ENCODE measurements around the gene TLK1. TPM values are rescaled to one million over a fixed set of nuclear protein-coding genes. Genes with fewer than 3 reads are reported as not detected.
A peak's percentile ranks its signal among the peaks of the same experiment; 100 is the strongest.
"Not testable (repeated sequence)": the region's sequence is repeated elsewhere in the genome, so short reads cannot be mapped to it uniquely, and the experiment has no call there.

TLK1 gene
- polyA plus RNA-seq, 1 donor from 2014 or later: 33.1 TPM

GRCh38 chr2:171083451-171083850, 77.2 kb downstream of the TLK1 start:
- peak; percentile 49 for TF ChIP-seq POLR2AphosphoS5 (IDR thresholded peaks at IDR 0.05)
- peak; percentile 74 for TF ChIP-seq EP300 (conservative IDR thresholded peaks at IDR 0.05; ENCODE audit: poor library complexity, severe bottlenecking)
- TF ChIP-seq TAF1 (IDR thresholded peaks at IDR 0.05; ENCODE audit: low read depth): no peak
- Histone ChIP-seq H3K4me3 (ENCODE audit: low read length) (no peak overlapping the region), H3K4me2 (ENCODE audit: low read length) (peak overlapping the region; percentile 50), H3K27me3 (ENCODE audit: insufficient read depth, low read depth, low read length) (no peaks in the 10 kb centered on the region), H4K20me1 (ENCODE audit: insufficient read depth) (no peaks in the 10 kb centered on the region), H2AFZ (ENCODE audit: low read depth, low read length) (no peak overlapping the region), H3K27ac (ENCODE audit: low read length) (peak overlapping the region; percentile 17), H3K36me3 (ENCODE audit: insufficient read depth, low read length) (no peaks in the 10 kb centered on the region), H3K79me2 (replicated peaks; ENCODE audit: insufficient read depth, low read length) (peaks cover 14% of the 10 kb centered on the region), H3K9ac (ENCODE audit: low read length) (no peak overlapping the region), H3F3A (ENCODE audit: insufficient read depth, low read length, poor library complexity, severe bottlenecking) (no peaks in the 10 kb centered on the region), H3K9me2 (ENCODE audit: insufficient read depth, low read length) (no peaks in the 10 kb centered on the region), H3K9me3 (ENCODE audit: low read length) (no peaks in the 10 kb centered on the region)

GRCh38 chr2:171081649-171082111, 79.0 kb downstream of the TLK1 start:
- H3K27me3 ChIP-seq (ENCODE audit: insufficient read depth, low read depth, low read length): no peaks in the 10 kb centered on the region

GRCh38 chr2:171080607-171081006, 80.1 kb downstream of the TLK1 start:
- no peak overlapping the region for H3K27ac ChIP-seq (ENCODE audit: low read length)
- TF ChIP-seq REST (IDR thresholded peaks at IDR 0.05; ENCODE audit: borderline replicate concordance) (no peak), EP300 (conservative IDR thresholded peaks at IDR 0.05; ENCODE audit: poor library complexity, severe bottlenecking) (no peak)
- H3K27me3 ChIP-seq (ENCODE audit: insufficient read depth, low read depth, low read length): no peaks in the 10 kb centered on the region
- H2AFZ ChIP-seq (ENCODE audit: low read depth, low read length): no peak overlapping the region
- no peaks in the 10 kb centered on the region for H4K20me1 ChIP-seq (ENCODE audit: insufficient read depth)
- H3K9me2 ChIP-seq (ENCODE audit: insufficient read depth, low read length): no peaks in the 10 kb centered on the region
- no peaks in the 10 kb centered on the region for H3F3A ChIP-seq (ENCODE audit: insufficient read depth, low read length, poor library complexity, severe bottlenecking)
- H3K79me2 ChIP-seq (replicated peaks; ENCODE audit: insufficient read depth, low read length): peaks cover 1% of the 10 kb centered on the region
- H3K9ac ChIP-seq (ENCODE audit: low read length): no peak overlapping the region
- no peaks in the 10 kb centered on the region for H3K36me3 ChIP-seq (ENCODE audit: insufficient read depth, low read length)
- H3K4me3 ChIP-seq (ENCODE audit: low read length): no peak overlapping the region
- no peak overlapping the region for H3K4me2 ChIP-seq (ENCODE audit: low read length)
- no peaks in the 10 kb centered on the region for H3K9me3 ChIP-seq (ENCODE audit: low read length)

More at GRCh38 chr2:171081649-171082111, 79.0 kb downstream of the TLK1 start:
- H3K4me2 ChIP-seq (ENCODE audit: low read length): no peak overlapping the region
- H3K4me3 ChIP-seq (ENCODE audit: low read length): no peak overlapping the region
- TF ChIP-seq REST (IDR thresholded peaks at IDR 0.05; ENCODE audit: borderline replicate concordance): no peak
- H3K9ac ChIP-seq (ENCODE audit: low read length): no peak overlapping the region
- H3K9me2 ChIP-seq (ENCODE audit: insufficient read depth, low read length): no peaks in the 10 kb centered on the region
- no peaks in the 10 kb centered on the region for H3K36me3 ChIP-seq (ENCODE audit: insufficient read depth, low read length)
- no peak overlapping the region for H3K27ac ChIP-seq (ENCODE audit: low read length)
- H2AFZ ChIP-seq (ENCODE audit: low read depth, low read length): no peak overlapping the region
- H3K9me3 ChIP-seq (ENCODE audit: low read length): no peaks in the 10 kb centered on the region
- no peaks in the 10 kb centered on the region for H3F3A ChIP-seq (ENCODE audit: insufficient read depth, low read length, poor library complexity, severe bottlenecking)
- H4K20me1 ChIP-seq (ENCODE audit: insufficient read depth): no peaks in the 10 kb centered on the region
- H3K79me2 ChIP-seq (replicated peaks; ENCODE audit: insufficient read depth, low read length): peaks cover 8% of the 10 kb centered on the region

- not testable (repeated sequence) for H2AFZ ChIP-seq (ENCODE audit: low read depth, low read length); H3K4me2 ChIP-seq (ENCODE audit: low read length); H4K20me1 ChIP-seq (ENCODE audit: insufficient read depth); H3K9ac ChIP-seq (ENCODE audit: low read length); H3F3A ChIP-seq (ENCODE audit: insufficient read depth, low read length, poor library complexity, severe bottlenecking); H3K27ac ChIP-seq (ENCODE audit: low read length); H3K36me3 ChIP-seq (ENCODE audit: insufficient read depth, low read length); H3K9me3 ChIP-seq (ENCODE audit: low read length); H3K9me2 ChIP-seq (ENCODE audit: insufficient read depth, low read length); H3K4me3 ChIP-seq (ENCODE audit: low read length); H3K27me3 ChIP-seq (ENCODE audit: insufficient read depth, low read depth, low read length); H3K79me2 ChIP-seq (replicated peaks; ENCODE audit: insufficient read depth, low read length)
Observed at GRCh38 chr2:171076422-171076821, 84.3 kb downstream of the TLK1 start.

Data from neural cell (in vitro differentiated cells).